ENCODE measurements around the gene ITGA1.

The ITGA1 gene

DNA sequence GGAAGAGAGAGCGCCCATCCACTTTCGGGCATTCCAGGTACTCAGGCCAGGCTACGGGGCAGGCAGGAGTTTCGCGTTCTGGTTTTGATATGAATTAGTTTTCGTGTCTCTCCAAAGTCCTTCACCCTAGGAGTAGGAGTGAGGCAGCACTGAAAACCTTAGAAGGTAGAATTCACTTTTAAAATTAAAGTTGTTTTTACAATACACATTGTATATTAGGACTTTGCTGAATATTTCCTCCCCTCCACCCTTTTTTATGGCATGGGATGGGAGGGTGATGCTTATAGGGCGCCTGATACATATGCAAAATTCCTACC is 747 bp downstream of the ITGA1 start:
- in situ Hi-C loops (cut with MboI; ENCODE audit: low pct_unique_long_range_greater_than_20kb, low sequenced_read_pairs, unreplicated experiment), result no loop called here
- DNase-seq (ENCODE audit: low spot score), result no peak
- TF ChIP-seq, protein P1, sequence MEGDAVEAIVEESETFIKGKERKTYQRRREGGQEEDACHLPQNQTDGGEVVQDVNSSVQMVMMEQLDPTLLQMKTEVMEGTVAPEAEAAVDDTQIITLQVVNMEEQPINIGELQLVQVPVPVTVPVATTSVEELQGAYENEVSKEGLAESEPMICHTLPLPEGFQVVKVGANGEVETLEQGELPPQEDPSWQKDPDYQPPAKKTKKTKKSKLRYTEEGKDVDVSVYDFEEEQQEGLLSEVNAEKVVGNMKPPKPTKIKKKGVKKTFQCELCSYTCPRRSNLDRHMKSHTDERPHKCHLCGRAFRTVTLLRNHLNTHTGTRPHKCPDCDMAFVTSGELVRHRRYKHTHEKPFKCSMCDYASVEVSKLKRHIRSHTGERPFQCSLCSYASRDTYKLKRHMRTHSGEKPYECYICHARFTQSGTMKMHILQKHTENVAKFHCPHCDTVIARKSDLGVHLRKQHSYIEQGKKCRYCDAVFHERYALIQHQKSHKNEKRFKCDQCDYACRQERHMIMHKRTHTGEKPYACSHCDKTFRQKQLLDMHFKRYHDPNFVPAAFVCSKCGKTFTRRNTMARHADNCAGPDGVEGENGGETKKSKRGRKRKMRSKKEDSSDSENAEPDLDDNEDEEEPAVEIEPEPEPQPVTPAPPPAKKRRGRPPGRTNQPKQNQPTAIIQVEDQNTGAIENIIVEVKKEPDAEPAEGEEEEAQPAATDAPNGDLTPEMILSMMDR (IDR thresholded peaks at IDR 0.05; ENCODE audit: extremely low read depth, insufficient read depth, missing control alignments), result no peak

DNA sequence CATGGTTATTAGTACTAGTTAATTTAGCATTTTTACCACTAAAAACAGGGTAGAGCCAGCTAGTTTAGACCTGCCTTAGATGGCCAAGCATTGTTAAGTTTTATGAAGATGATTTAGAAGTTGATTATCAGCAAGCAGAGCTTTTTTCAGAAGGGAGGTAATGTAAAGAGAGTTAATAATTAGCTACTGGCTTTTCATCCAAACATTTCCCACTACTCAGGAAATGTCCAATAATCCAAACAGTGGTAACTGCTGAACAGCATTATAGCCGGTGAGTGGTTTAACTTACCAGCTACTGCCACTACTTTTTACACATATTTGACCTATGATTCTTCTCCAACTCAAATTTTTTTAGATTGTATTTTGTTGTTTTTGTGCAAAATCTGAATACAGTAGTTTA is 1.7 kb downstream of the ITGA1 start:
- TF ChIP-seq, protein P1 (IDR thresholded peaks at IDR 0.05; ENCODE audit: extremely low read depth, insufficient read depth, missing control alignments), result no peak
- DNase-seq (ENCODE audit: low spot score), result no peak
- in situ Hi-C loops (cut with MboI; ENCODE audit: low pct_unique_long_range_greater_than_20kb, low sequenced_read_pairs, unreplicated experiment), result no loop called here

GRCh38 chr5:52789851-52790250 is 2.1 kb downstream of the ITGA1 start:
- TF ChIP-seq, protein P1 (IDR thresholded peaks at IDR 0.05; ENCODE audit: extremely low read depth, insufficient read depth, missing control alignments), result no peak
- in situ Hi-C loops (cut with MboI; ENCODE audit: low pct_unique_long_range_greater_than_20kb, low sequenced_read_pairs, unreplicated experiment), result no loop called here
- no peak for DNase-seq (ENCODE audit: low spot score)

- TF ChIP-seq, protein P1 (IDR thresholded peaks at IDR 0.05; ENCODE audit: extremely low read depth, insufficient read depth, missing control alignments), result no peak
- in situ Hi-C loops (cut with MboI; ENCODE audit: low pct_unique_long_range_greater_than_20kb, low sequenced_read_pairs, unreplicated experiment), result no loop called here
- DNase-seq (ENCODE audit: low spot score), result no peak
These were observed 3.6 kb downstream of the ITGA1 start for GRCh38 chr5:52791366-52791765.

- no peak for DNase-seq (ENCODE audit: low spot score)
- in situ Hi-C loops (cut with MboI; ENCODE audit: low pct_unique_long_range_greater_than_20kb, low sequenced_read_pairs, unreplicated experiment), result no loop called here
- TF ChIP-seq, protein P1 (IDR thresholded peaks at IDR 0.05; ENCODE audit: extremely low read depth, insufficient read depth, missing control alignments), result no peak
These were observed 6.8 kb downstream of the ITGA1 start for GRCh38 chr5:52794519-52794918.

DNA sequence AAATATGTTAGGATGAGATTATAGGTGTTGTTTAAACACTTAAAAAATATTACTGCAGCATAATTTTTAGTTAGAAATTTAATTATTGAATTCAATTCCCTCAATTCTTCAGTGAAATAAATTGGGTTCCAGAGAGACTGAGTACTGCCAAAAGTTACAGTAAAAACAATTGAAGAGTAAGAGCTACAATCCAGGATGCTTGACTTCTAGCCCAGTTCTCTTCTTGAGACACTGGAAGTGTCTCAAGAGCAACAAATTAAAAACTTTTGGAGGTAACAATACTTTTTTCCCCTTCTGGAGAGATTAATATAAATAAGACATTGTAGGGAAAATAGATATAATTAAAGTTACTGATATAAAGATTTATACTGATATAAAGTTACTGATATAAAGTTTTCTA is 8.3 kb downstream of the ITGA1 start:
- in situ Hi-C loops (cut with MboI; ENCODE audit: low pct_unique_long_range_greater_than_20kb, low sequenced_read_pairs, unreplicated experiment), result no loop called here
- DNase-seq (ENCODE audit: low spot score), result no peak
- TF ChIP-seq, protein P1 (IDR thresholded peaks at IDR 0.05; ENCODE audit: extremely low read depth, insufficient read depth, missing control alignments), result no peak

DNA sequence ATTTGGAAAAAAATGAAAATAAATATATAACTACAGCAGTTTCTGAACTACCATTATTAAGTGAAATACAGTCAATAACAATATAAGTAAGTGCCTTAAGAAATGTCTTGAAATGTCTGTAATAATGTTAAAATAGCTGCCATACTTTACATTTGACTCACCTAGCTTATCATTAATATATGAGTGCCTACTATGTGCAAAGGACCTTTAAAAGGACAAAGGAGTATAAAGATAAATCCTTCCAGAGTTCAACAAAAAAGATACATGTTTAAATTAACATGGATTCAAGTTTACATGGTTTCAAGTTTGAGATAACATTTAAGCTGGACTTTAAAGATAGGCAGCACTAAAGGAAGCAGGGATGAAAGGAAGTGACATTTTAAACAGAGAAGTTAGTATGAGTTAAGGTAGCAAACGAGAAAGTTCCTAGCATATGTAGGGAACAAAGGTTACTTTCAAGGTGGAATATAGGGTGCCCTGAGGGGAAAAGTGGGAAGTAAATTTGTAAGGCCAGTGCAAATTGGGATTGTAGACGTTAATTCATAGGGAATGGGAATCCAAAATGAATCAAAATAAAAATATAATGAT is 8.9 kb downstream of the ITGA1 start:
- DNase-seq (ENCODE audit: low spot score), result no peak
- in situ Hi-C loops (cut with MboI; ENCODE audit: low pct_unique_long_range_greater_than_20kb, low sequenced_read_pairs, unreplicated experiment), result no loop called here

More for the DNA sequence above, 8.9 kb downstream of the ITGA1 start:
- TF ChIP-seq, protein P1 (IDR thresholded peaks at IDR 0.05; ENCODE audit: extremely low read depth, insufficient read depth, missing control alignments), result no peak
